ENCODE data around the gene CORO2B. TPM values are rescaled to one million over a fixed set of nuclear protein-coding genes. Genes with fewer than 3 reads are reported as not detected.

CORO2B gene
- total RNA-seq, 6 experiments from 2014 or later, result 9.3 to 11.0 (median 9.9) TPM

- no peaks in the 10 kb centered on the region; the same call in none of the 2 replicates for H3K27me3 Mint-ChIP-seq (ENCODE audit: insufficient read depth)
- peaks cover 59% of the 10 kb centered on the region for H3K4me1 Mint-ChIP-seq (ENCODE audit: low read depth)
- H3K9me3 Mint-ChIP-seq, result no peaks in the 10 kb centered on the region
- TF ChIP-seq CTCF (IDR thresholded peaks at IDR 0.05), result no peak
- H3K36me3 Mint-ChIP-seq (ENCODE audit: low read depth), result no peaks in the 10 kb centered on the region
- no peak for DNase-seq
- H3K4me3 Mint-ChIP-seq, result no peak overlapping the region
- H3K27ac Mint-ChIP-seq, result no peak overlapping the region
Observed at GRCh38 chr15:68635141-68635540, 56.3 kb downstream of the CORO2B start.

GRCh38 chr15:68636256-68636655, 57.5 kb downstream of the CORO2B start:
- H3K27ac Mint-ChIP-seq, result no peak overlapping the region
- no peaks in the 10 kb centered on the region; the same call in none of the 2 replicates for H3K27me3 Mint-ChIP-seq (ENCODE audit: insufficient read depth)
- H3K4me3 Mint-ChIP-seq, result no peak overlapping the region

GRCh38 chr15:68637767-68638404, 59.1 kb downstream of the CORO2B start:
- Mint-ChIP-seq H3K36me3 (ENCODE audit: low read depth) (no peaks in the 10 kb centered on the region), H3K9me3 (no peaks in the 10 kb centered on the region), H3K4me3 (no peak overlapping the region), H3K4me1 (ENCODE audit: low read depth) (peaks cover 77% of the 10 kb centered on the region), H3K27me3 (ENCODE audit: insufficient read depth) (no peaks in the 10 kb centered on the region; the same call in none of the 2 replicates), H3K27ac (peak overlapping the region; percentile 91)
- DNase-seq, result no peak
- no peak for TF ChIP-seq CTCF (IDR thresholded peaks at IDR 0.05)

More at GRCh38 chr15:68636256-68636655, 57.5 kb downstream of the CORO2B start:
- Mint-ChIP-seq H3K9me3 (no peaks in the 10 kb centered on the region), H3K36me3 (ENCODE audit: low read depth) (no peaks in the 10 kb centered on the region), H3K4me1 (ENCODE audit: low read depth) (peaks cover 63% of the 10 kb centered on the region)
- no peak for DNase-seq
- TF ChIP-seq CTCF (IDR thresholded peaks at IDR 0.05), result no peak

DNA sequence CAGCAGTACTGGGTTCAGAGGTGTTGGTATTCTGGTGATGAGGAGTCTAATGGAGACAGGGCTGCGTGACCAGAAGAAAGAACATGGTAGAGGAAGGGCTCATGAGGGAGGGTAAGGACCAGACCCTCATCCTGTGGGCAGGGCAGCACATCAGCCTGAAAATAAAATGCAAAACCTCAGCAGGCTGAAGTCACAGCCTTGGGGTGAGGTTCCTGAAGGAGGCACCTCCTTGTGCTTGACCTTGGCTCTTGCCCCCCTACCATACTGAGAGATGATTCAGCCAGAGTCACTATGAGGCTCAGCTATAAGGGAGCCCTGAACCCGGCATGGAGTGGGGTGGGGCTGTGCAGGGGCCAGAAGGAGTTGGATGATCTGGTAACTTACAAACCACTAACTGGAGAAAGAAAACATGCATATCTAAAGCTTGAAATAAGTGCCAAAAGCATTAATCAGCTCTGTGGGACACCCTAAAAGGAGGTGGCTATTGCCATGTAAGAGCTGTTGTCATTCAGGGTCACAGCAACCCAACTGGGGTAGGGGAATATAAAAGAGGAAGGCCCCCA, 60.2 kb downstream of the CORO2B start:
- Mint-ChIP-seq H3K4me1 (ENCODE audit: low read depth) (peaks cover 88% of the 10 kb centered on the region), H3K4me3 (peak overlapping the region; percentile 43), H3K9me3 (no peaks in the 10 kb centered on the region), H3K36me3 (ENCODE audit: low read depth) (no peaks in the 10 kb centered on the region), H3K27ac (peak overlapping the region; percentile 91), H3K27me3 (ENCODE audit: insufficient read depth) (no peaks in the 10 kb centered on the region; the same call in none of the 2 replicates)
- DNase-seq, result peak; percentile 72
- no peak for TF ChIP-seq CTCF (IDR thresholded peaks at IDR 0.05)

DNA sequence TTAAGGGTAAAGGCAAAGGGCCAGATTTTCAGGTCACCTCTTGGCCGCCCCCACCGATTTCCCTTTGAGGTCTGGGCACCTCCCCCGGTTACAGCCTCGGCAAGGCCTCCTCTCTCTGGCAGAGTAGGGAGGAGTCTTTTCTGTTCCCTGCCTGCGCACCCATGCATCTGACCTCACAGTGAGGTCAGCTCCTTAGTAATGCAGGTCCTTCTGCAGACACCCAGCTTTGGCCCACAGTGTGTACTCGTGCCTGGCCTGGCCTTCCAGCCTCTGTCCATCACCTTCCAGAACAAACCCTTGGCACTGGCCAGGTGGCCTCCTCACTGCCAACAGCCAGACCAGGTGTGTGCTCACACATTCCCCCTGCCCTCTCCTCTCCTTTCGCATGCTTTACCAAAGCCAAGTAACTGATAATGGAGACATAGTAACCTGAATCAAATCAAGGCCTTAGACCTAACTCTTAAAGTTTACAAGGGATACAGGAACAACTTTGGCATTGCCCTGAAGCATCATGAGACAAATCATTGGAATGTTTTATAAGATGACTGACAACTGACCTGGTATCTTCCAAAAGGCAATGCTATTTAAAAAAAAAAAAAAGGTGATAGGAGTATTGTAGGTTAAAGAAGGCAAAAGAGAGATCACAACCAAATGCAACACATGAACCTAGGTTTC, 61.3 kb downstream of the CORO2B start:
- peaks cover 94% of the 10 kb centered on the region for H3K4me1 Mint-ChIP-seq (ENCODE audit: low read depth)
- H3K27me3 Mint-ChIP-seq (ENCODE audit: insufficient read depth), result no peaks in the 10 kb centered on the region; the same call in none of the 2 replicates
- DNase-seq, result peak; percentile 43
- TF ChIP-seq CTCF (IDR thresholded peaks at IDR 0.05), result no peak
- H3K27ac Mint-ChIP-seq, result peak overlapping the region; percentile 91
- no peaks in the 10 kb centered on the region for H3K36me3 Mint-ChIP-seq (ENCODE audit: low read depth)
- peak overlapping the region; percentile 43 for H3K4me3 Mint-ChIP-seq
- no peaks in the 10 kb centered on the region for H3K9me3 Mint-ChIP-seq
